MG63 (cell line): Measurements from ENCODE around the gene KDM1A. TPM values are rescaled to one million over a fixed set of nuclear protein-coding genes. Genes with fewer than 3 reads are reported as not detected.

ENCODE experiments used
- DNase-seq: peaks from one replicate; pipeline ENCODE4 v3.0.0-alpha.2; 2020
- H3K27me3 ChIP-seq: fragments of 250-450 bp; sonication (Bioruptor Pico); 2 replicates; pipeline ENCODE4 v1.5.1; 2020; ENCODE audit warnings: mild to moderate bottlenecking, moderate library complexity
- H3K36me3 ChIP-seq: fragments of 250-450 bp; sonication (Bioruptor Pico); 2 replicates; pipeline ENCODE4 v1.5.1; 2020; ENCODE audit warnings: mild to moderate bottlenecking, moderate library complexity
- H3K4me3 ChIP-seq: fragments of 250-450 bp; sonication (Bioruptor Pico); 2 replicates; pipeline ENCODE4 v1.5.1; 2020; ENCODE audit warnings: mild to moderate bottlenecking, moderate library complexity
- H3K9me3 ChIP-seq: fragments of 250-450 bp; sonication (Bioruptor Pico); 2 replicates; pipeline ENCODE4 v1.5.1; 2020; ENCODE audit warnings: mild to moderate bottlenecking, moderate library complexity
- total RNA-seq: library from RNA; depleted of rRNA; stranded (reverse); fragments of >200 nt; shearing (Covaris generic); gene quantifications from 2 replicates; pipeline ENCODE4 v1.2.3, GENCODE V29; 2014; ENCODE audit warnings: low replicate concordance

The KDM1A gene
- total RNA-seq, 1 experiment from 2014 or later: 138 TPM

DNA sequence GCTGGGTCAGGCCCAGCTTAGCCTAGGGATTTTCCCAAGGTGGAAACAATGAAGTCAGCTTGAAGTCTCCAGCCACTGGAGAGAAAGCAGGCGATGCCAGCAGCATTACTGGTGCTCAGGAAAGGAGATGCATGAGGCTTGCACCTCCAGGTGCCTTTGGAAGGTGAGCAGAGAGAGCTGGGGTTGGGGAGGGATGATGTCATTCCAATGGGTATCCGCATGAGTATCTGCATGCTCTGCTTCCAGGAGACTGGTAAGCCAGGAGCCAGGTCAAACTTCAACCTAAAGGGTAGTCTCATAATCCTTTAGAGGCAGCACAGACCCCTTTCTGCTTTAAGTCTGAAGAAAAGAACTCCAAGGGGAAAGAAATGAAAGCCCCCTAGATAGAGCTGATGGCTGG, 68.8 kb downstream of the KDM1A start:
- no peak overlapping the region for H3K4me3 ChIP-seq
- DNase-seq: no peak
- no peaks in the 10 kb centered on the region for H3K27me3 ChIP-seq
- no peaks in the 10 kb centered on the region for H3K9me3 ChIP-seq
- H3K36me3 ChIP-seq: peaks cover 74% of the 10 kb centered on the region

DNA sequence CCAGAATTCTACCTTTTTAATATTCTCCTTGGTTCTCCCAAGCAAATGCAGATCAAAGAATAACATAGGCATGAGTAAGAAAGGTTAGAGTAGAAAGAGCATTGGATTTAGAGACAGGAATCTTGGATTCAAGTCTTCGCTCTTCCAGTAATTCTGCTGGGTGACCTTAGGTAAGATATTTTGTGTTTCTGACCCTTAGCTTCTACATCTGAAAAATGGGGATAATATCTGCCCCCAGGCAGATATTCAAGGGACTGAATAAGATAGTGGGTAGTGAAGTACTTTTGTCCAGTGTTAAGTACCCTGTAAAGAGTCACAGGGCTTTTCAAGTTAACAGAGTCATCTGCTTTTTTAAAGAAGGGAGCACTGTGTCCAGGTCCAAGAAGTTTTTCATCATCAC, 70.8 kb downstream of the KDM1A start:
- Histone ChIP-seq H3K36me3 (peaks cover 75% of the 10 kb centered on the region), H3K4me3 (no peak overlapping the region), H3K9me3 (no peaks in the 10 kb centered on the region), H3K27me3 (no peaks in the 10 kb centered on the region)
- DNase-seq: no peak

GRCh38 chr1:23091545-23091944, 72.3 kb downstream of the KDM1A start:
- no peak for DNase-seq
- Histone ChIP-seq H3K4me3 (no peak overlapping the region), H3K27me3 (no peaks in the 10 kb centered on the region), H3K9me3 (no peaks in the 10 kb centered on the region), H3K36me3 (peaks cover 65% of the 10 kb centered on the region)

DNA sequence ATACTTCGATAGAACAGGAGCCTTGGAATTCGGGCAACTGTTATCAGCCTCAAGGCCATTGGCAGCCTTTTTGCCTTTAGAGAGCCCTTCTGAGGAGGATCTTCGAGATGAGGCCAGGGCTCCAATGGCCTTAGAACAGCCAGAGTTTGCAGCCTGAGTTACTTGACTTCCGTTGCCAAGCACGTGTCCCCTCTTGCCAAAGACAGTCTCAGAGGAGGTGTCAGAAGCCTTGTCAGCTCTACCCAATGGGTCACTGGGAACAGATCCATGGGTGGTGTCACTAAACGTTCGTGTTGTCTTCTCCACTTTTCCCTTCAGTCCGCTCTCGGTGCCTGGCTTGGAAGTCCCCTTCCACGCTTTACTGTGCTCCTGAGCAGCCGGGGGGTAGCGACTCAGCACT, 73.2 kb downstream of the KDM1A start:
- no peak for DNase-seq
- no peak overlapping the region for H3K4me3 ChIP-seq
- H3K36me3 ChIP-seq: peaks cover 56% of the 10 kb centered on the region
- no peaks in the 10 kb centered on the region for H3K27me3 ChIP-seq
- no peaks in the 10 kb centered on the region for H3K9me3 ChIP-seq

GRCh38 chr1:23097316-23097715, 78.0 kb downstream of the KDM1A start:
- H3K27me3 ChIP-seq: no peaks in the 10 kb centered on the region
- peaks cover 27% of the 10 kb centered on the region for H3K36me3 ChIP-seq
- no peak for DNase-seq
- no peaks in the 10 kb centered on the region for H3K9me3 ChIP-seq
- no peak overlapping the region for H3K4me3 ChIP-seq

- Histone ChIP-seq H3K27me3 (no peaks in the 10 kb centered on the region), H3K9me3 (no peaks in the 10 kb centered on the region), H3K4me3 (no peak overlapping the region), H3K36me3 (peaks cover 14% of the 10 kb centered on the region)
- DNase-seq: peak; percentile 42
These were observed 79.3 kb downstream of the KDM1A start for GRCh38 chr1:23098463-23099170.

- no peak for DNase-seq
- H3K27me3 ChIP-seq: no peaks in the 10 kb centered on the region
- H3K4me3 ChIP-seq: no peak overlapping the region
- H3K36me3 ChIP-seq: peaks cover 9% of the 10 kb centered on the region
- no peaks in the 10 kb centered on the region for H3K9me3 ChIP-seq
These were observed 79.9 kb downstream of the KDM1A start for GRCh38 chr1:23099171-23099536.

DNA sequence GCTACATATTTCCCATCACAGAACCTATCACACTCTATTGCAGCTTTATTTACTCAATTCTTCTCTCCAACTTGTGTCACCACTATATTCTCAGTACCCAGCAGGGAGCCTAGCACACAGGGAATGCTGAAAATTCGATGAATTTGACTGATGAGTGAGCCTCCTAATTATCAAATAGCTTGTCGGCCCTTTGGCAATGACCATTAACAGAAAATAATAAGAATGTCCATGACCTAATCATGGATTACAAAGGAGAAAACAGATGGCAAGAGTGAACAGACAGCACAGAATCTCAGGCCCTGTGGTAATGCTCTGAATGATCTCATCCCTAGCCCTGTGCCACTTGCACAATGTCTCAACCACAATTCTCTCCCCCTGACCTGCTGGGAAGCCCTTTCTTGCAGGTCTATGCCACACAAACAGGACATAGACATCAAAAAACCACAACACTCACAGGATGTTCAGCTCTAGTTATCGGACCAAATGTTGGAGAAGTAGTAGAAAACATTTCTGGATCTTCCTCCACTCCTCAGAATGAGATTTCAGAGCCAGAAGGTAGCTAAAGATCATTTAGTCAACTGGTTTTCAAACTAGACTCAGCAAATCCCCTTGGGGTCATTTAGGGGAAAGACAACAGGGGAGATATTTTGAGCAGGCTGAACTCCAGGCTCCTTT, 80.9 kb downstream of the KDM1A start:
- H3K36me3 ChIP-seq: no peaks in the 10 kb centered on the region; the same call in 1 of the 2 replicates
- H3K27me3 ChIP-seq: no peaks in the 10 kb centered on the region
- H3K4me3 ChIP-seq: no peak overlapping the region
- DNase-seq: peak; percentile 72
- no peaks in the 10 kb centered on the region for H3K9me3 ChIP-seq

DNA sequence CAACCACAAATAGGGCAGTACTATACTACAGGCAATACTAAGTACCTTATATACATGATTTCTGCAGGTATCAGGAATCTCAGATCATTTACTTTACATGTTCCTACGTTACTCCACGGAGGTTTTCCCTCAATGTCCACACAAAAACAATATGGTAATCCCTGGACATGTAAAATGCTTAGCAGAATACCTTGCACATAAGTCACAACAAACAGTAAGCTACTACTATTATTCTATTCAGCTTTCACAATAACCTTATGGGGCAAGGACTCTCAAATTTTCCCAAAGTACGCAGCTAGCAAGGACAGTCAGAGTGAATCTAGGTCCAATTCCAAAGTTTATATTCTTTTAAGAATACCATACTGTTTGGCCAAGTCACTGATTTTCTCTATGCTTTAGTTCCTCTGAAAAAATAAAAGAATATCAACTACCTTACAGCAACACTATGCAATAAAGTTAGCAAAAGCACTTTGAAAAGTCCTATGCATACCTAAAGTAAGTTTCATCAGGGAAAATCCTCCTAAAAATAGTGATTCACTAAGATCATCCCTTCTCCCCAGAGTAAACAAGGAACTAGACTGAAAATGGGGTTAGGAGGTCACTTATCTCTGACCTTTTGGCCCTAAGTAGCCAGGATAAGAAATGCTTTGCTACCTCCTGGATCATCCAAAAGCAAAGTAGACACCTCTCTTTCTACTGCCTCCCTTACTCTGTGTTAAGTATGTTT, 82.0 kb downstream of the KDM1A start:
- no peak for DNase-seq
- no peak overlapping the region for H3K4me3 ChIP-seq
- H3K36me3 ChIP-seq: no peaks in the 10 kb centered on the region; the same call in 1 of the 2 replicates
- no peaks in the 10 kb centered on the region for H3K27me3 ChIP-seq
- no peaks in the 10 kb centered on the region for H3K9me3 ChIP-seq

DNA sequence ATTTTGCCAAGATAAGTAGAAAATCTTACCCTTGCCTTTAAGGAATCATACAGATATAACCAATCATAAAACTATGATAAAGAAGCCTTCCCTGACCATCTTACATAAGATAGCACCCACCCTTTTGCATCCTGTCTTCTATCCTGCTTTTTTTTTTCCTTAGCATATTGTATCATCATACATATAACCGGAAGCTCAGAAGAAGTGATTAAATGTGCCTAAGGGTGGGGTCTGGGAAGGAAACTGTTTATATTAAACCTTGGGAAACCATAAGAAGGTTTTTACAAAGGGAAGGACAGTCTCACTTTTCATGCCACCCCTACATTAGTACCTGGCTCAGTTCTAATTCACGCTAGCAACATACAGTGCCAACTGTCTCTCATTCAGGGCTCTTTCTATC, 82.6 kb downstream of the KDM1A start:
- H3K36me3 ChIP-seq: no peaks in the 10 kb centered on the region; the same call in 1 of the 2 replicates
- H3K27me3 ChIP-seq: no peaks in the 10 kb centered on the region
- no peak for DNase-seq
- no peaks in the 10 kb centered on the region for H3K9me3 ChIP-seq
- no peak overlapping the region for H3K4me3 ChIP-seq

GRCh38 chr1:23102289-23102688, 83.0 kb downstream of the KDM1A start:
- no peaks in the 10 kb centered on the region; the same call in 1 of the 2 replicates for H3K36me3 ChIP-seq
- no peaks in the 10 kb centered on the region for H3K9me3 ChIP-seq
- DNase-seq: peak; percentile 58
- H3K4me3 ChIP-seq: no peak overlapping the region
- H3K27me3 ChIP-seq: no peaks in the 10 kb centered on the region

DNA sequence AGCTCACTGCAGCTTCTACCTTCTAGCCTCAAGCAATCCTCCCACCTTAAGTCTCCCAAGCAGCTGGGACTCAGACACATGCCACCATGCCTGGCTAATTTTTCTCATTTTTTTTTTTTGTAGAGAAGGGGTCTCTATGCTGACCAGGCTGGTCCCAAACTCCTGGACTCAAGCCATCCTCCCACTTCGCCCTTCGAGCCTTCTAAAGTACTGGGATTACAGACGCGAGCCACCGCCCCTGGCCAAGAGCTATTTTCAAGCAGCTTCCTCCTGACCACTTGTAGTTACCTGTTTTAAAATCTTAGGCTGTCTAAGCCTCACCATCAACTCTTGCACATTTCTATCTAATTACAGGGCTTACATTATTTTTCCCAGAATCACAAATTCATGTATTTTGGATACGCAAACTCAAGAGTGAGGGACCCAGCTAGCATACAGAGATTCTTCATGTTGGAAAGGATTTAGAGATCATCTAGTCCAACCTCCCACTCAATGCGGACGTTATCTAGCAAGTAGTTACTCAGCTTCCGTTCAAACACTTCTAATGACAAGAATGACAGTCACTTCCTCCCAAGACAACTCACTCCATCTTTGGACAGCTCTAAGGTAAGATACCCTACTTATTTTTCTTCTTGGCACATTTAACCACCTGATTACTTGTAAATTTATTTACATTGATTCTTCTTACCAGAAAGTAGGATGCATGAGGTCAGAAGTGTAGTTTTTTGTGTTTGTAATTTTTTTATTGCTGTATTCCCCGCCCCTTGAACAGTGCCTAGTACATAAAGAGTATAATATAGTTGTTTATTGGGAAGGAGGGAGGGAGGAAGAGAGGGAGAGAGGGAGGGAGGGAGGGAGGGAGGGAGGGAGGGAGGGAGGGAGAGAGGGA, 84.0 kb downstream of the KDM1A start:
- Histone ChIP-seq H3K27me3 (no peaks in the 10 kb centered on the region), H3K4me3 (no peak overlapping the region), H3K9me3 (no peaks in the 10 kb centered on the region), H3K36me3 (peaks cover under 1% of the 10 kb centered on the region; the same call in 1 of the 2 replicates)
- DNase-seq: no peak

- H3K36me3 ChIP-seq: peaks cover 11% of the 10 kb centered on the region
- DNase-seq: no peak
- no peaks in the 10 kb centered on the region for H3K27me3 ChIP-seq
- no peaks in the 10 kb centered on the region for H3K9me3 ChIP-seq
- no peak overlapping the region for H3K4me3 ChIP-seq
These were observed 89.8 kb downstream of the KDM1A start for GRCh38 chr1:23108918-23109533.

DNA sequence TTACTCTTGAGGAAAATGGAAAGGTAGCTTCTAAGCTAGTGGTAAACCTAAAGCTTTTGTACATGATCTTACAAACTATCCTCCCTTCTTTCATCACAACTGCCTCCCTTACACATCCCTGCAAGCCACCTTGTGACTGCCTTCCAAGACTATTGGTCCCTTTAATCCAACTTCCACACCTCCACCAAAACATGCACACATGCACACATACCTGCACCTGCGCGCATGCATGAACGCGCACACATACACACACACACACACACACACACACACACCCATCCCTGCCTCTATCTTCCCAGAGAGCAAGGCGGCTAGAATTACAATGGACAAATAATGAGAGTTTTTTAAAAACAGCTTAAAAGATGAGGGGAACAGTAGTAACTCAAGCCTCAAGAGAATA, 91.1 kb downstream of the KDM1A start:
- Histone ChIP-seq H3K4me3 (no peak overlapping the region), H3K9me3 (no peaks in the 10 kb centered on the region), H3K36me3 (peaks cover 11% of the 10 kb centered on the region), H3K27me3 (no peaks in the 10 kb centered on the region)
- DNase-seq: no peak

DNA sequence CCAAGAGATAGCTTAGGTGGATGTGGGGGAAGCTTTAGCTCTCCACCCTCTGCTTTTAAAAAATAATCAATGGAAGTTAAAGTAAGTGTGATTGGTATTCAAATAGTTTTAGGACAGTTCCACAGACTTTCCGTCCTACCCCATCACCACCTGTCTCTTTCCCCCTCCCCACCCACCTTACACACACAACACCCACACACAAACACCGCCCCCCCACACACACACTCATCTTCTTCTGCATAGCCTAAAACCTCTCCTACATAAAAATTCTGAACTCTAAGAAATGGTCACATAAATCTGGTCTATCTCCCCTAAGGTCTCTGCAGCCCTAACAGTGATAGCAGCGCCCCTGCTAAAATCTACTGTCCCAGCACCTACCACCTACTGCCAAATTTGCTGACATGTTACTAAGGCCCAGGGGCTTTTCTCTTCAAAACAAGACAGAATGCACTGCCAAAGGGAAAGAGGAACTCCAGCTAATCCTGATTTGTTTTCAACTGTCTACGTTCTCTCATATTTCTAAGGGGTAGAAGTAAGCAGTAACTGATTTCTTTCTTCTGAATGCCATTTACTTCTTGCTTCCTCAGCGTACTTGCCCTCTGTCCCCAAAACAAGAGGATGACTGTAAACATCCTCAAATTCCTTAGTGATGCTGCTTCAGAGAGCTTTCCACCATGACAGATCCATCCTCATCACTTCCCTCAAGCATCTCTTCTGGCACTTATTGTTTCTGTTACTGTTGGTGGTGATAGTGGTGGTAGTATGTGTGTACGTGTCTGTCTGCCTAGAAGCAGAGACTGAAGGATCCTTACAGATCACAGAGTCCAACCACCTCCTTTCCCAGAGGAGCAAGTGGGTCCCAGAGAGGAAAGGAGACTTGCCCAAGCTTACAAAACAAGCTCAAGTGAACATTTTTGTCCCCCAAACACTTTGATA, 92.6 kb downstream of the KDM1A start:
- peaks cover 11% of the 10 kb centered on the region for H3K36me3 ChIP-seq
- no peaks in the 10 kb centered on the region for H3K27me3 ChIP-seq
- no peak for DNase-seq
- H3K9me3 ChIP-seq: no peaks in the 10 kb centered on the region
- H3K4me3 ChIP-seq: no peak overlapping the region
